Heart left ventricle (tissue), 16 donors: ENCODE measurements around the gene DNAJB1. TPM values are rescaled to one million over a fixed set of nuclear protein-coding genes. Genes with fewer than 3 reads are reported as not detected.

Source experiments
- ATAC-seq, 4 donors: fragments of 200-7000 bp; cut with Tn5 transposase; one replicate each; pipeline ENCODE4 v1.9.1; 2020 to 2022; ENCODE audit warnings: moderate library complexity in 4 of 4, mild to moderate bottlenecking in 3 of 4, moderate number of reproducible peaks in 1 of 4
- DNase-seq, 5 donors: peaks; one replicate each; pipeline ENCODE4 v3.0.0-alpha.2; 2020
- H3K27ac ChIP-seq, 12 donors: fragments of 200-600 bp; sonication (generic) in 4 of 12; one replicate each; pipeline versions ENCODE4 v1.5.0 to v1.8.0; 2016 to 2022; ENCODE audit warnings: mild to moderate bottlenecking in 2 of 12
- H3K27me3 ChIP-seq, 9 donors: fragments of 200-600 bp; sonication (generic) in 2 of 9; one replicate each; pipeline versions ENCODE4 v1.5.1 to v1.8.0; 2016 to 2022; ENCODE audit warnings: mild to moderate bottlenecking in 3 of 9
- H3K36me3 ChIP-seq, 9 donors: fragments of 200-600 bp; sonication (generic) in 2 of 9; one replicate each; pipeline versions ENCODE4 v1.5.0 to v1.8.0; 2018 to 2022; ENCODE audit warnings: mild to moderate bottlenecking in 2 of 9
- H3K4me1 ChIP-seq, 12 donors: fragments of 200-600 bp; sonication (generic) in 4 of 12; one replicate each; pipeline versions ENCODE4 v1.5.0 to v1.8.0; 2016 to 2022; ENCODE audit warnings: mild to moderate bottlenecking in 3 of 12
- H3K4me3 ChIP-seq, 12 donors: fragments of 200-600 bp; sonication (generic) in 4 of 12; one replicate each; pipeline versions ENCODE4 v1.5.0 to v1.8.0; 2017 to 2022; ENCODE audit warnings: mild to moderate bottlenecking in 9 of 12, moderate library complexity in 4 of 12
- H3K9me3 ChIP-seq, 12 donors: fragments of 200-600 bp; sonication (generic) in 4 of 12; one replicate each; pipeline versions ENCODE4 v1.5.0 to v1.8.0; 2016 to 2022; ENCODE audit warnings: mild to moderate bottlenecking in 1 of 12
- CTCF ChIP-seq, 12 donors: fragments of 200-600 bp; sonication (generic) in 4 of 12; IDR thresholded peaks; one replicate each; pipeline versions ENCODE4 v1.5.0 to v1.8.0; 2018 to 2022; ENCODE audit warnings: antibody characterized with exemption in 12 of 12, mild to moderate bottlenecking in 5 of 12
- POLR2A ChIP-seq, 2 donors: fragments of 450-650 bp; IDR thresholded peaks; one replicate each; pipeline ENCODE4 v1.6.1; 2017; ENCODE audit warnings: antibody characterized with exemption in 2 of 2, mild to moderate bottlenecking in 2 of 2, moderate library complexity in 2 of 2
- WGBS, 4 donors: extraction: QIAGEN DNeasy Blood & Tissue Kit in 2 of 4; methylation state at CpG; one replicate each; pipeline versions ENCODE4 v1.1.5 to v1.1.7; 2013 to 2018; 5-methylcytosine and 5-hydroxymethylcytosine counted together
- intact Hi-C, 10 donors: fragments of 100-400 bp; cut with DNase I; formaldehyde crosslinking; loops; one replicate each; pipeline versions ENCODE4 v1.11.1 to v1.14.2; 2022
- microRNA counts, 2 donors: library from miRNA; unstranded; fragments of <30 nt; microRNA quantifications; one replicate each; lab custom pipeline; 2016
- microRNA-seq, 4 donors: library from miRNA; unstranded; fragments of <30 nt; microRNA quantifications; one replicate each; pipeline versions ENCODE4 to v1.2.0, GENCODE V29; 2017 to 2020
- polyA plus RNA-seq, 2 donors: library from polyadenylated mRNA; stranded (reverse); fragments of 200-250 nt; gene quantifications; one replicate each; pipeline ENCODE4 v1.2.3, GENCODE V29; 2013
- total RNA-seq, 9 donors: library from RNA; depleted of rRNA in 2 of 9; stranded (reverse); fragments of >200 nt in 2 of 9; fragmentation: NEBNext Ultra II Directional in 3 of 9; extraction: Animal tissue kit (Norgen Biotek cat#: 25700) in 3 of 9; gene quantifications; one replicate each; pipeline versions ENCODE4 v1.1.0 to v1.2.4, GENCODE V29; 2016 to 2023
- donor health status: ischemic (EF 13 %, LVEDD 7.1; RV severe dilation, severe dysfunction).
- donor health status: healthy with polysubstance abuse.
- donor health status: DM: no; HTN: yes; CAD: no.
- donor health status: DM: no; HTN: no; CAD: no.
- donor health status: ischemic (EF 25% LVEDD 6.9; RV normal size, moderate dysfunction).
- donor health status: ischemic (EF 25% LVEDD 5.7; RV mildly dilated, moderate dysfunction).
- donor health status: healthy.
- donor health status: DM: yes; HTN: yes; CAD: no.
- donor health status: ischemic (EF 35%, LVEDD 5.7; RV mildly dilated, moderate dysfunction).
- donor health status: nonischemic (EF 11% LVEDD 7.7; RV severe dilation, severe dysfunction).
- donor health status: DM: yes; HTN: yes; CAD: no.
- donor health status: PGD.
- donor health status: ischemic (EF 29% LVEDD 5.4; RV normal size, mild dysfunction).
- donor health status: nonischemic (EF 23%, LVEDD 6.1; RV moderate dilation, normal function).

Gene DNAJB1
- total and polyA plus RNA-seq, 11 donors: 27.5 to 70.6 (median 44.8) TPM

GRCh38 chr19:14470031-14470876 lies 47.9 kb downstream of the DNAJB1 start:
- TF ChIP-seq CTCF (IDR thresholded peaks at IDR 0.05): no peak
- TF ChIP-seq POLR2A (IDR thresholded peaks at IDR 0.05): no peak
- ATAC-seq (no peak), DNase-seq (no peak)
- H3K27me3 ChIP-seq: peaks cover 0 to 31% (median 12%) of the 10 kb centered on the region in 9 donors
- no peaks in the 10 kb centered on the region for H3K9me3 ChIP-seq
- WGBS, 4 donors: 83 to 90% (median 85%) methylated on average over 8 to 32 of the region's 32 CpGs
- H3K27ac ChIP-seq: no peak overlapping the region
- no peak overlapping the region for H3K4me3 ChIP-seq
- H3K36me3 ChIP-seq: peaks cover 3 to 64% (median 57%) of the 10 kb centered on the region in 9 donors
- intact Hi-C loops: loop anchor here in 7 of 10 donors (5.0 to 10.0 kb wide), 7 partner anchors 33 to 335 kb away; partner anchors contain the start of genes ASF1B (in 2 of the 7) and PKN1 (in 2 of the 7)
- peaks cover 3 to 35% (median 16%) of the 10 kb centered on the region in 12 donors for H3K4me1 ChIP-seq

GRCh38 chr19:14467816-14468215 lies 50.4 kb downstream of the DNAJB1 start:
- ATAC-seq: no peak
- Histone ChIP-seq H3K9me3 (no peaks in the 10 kb centered on the region), H3K36me3 (peaks cover 3 to 89% (median 82%) of the 10 kb centered on the region in 9 donors), H3K4me1 (peaks cover 0 to 12% (median 9%) of the 10 kb centered on the region in 12 donors), H3K4me3 (no peak overlapping the region), H3K27ac (no peak overlapping the region), H3K27me3 (peaks cover 0 to 7% (median 0%) of the 10 kb centered on the region in 9 donors)
- 75 to 85% (median 83%) methylated on average over 4 to 9 of the region's 9 CpGs for WGBS, 4 donors
- TF ChIP-seq CTCF (IDR thresholded peaks at IDR 0.05) (no peak), POLR2A (IDR thresholded peaks at IDR 0.05) (no peak)
- intact Hi-C loops: loop anchor here in 1 of 10 donors (5.0 kb wide), 1 partner anchor 36 kb away; the partner anchor contains the start of gene PKN1
- no peak for DNase-seq

GRCh38 chr19:14467391-14467790 lies 50.8 kb downstream of the DNAJB1 start:
- Histone ChIP-seq H3K27me3 (peaks cover 0 to 2% (median 0%) of the 10 kb centered on the region in 9 donors), H3K4me3 (no peak overlapping the region), H3K4me1 (peaks cover 0 to 8% (median 5%) of the 10 kb centered on the region in 12 donors), H3K27ac (no peak overlapping the region), H3K36me3 (peaks cover 3 to 93% (median 86%) of the 10 kb centered on the region in 9 donors), H3K9me3 (no peaks in the 10 kb centered on the region)
- 80 to 87% (median 84%) methylated on average over 11 to 12 of the region's 12 CpGs for WGBS, 4 donors
- intact Hi-C loops: loop anchor here in 1 of 10 donors (5.0 kb wide), 1 partner anchor 35 kb away; the partner anchor contains the start of gene PKN1
- no peak for DNase-seq
- ATAC-seq: no peak
- TF ChIP-seq POLR2A (IDR thresholded peaks at IDR 0.05) (no peak), CTCF (IDR thresholded peaks at IDR 0.05) (no peak)

MicroRNAs encoded within 50 kb of the gene (microRNA counts, 767-probe panel; counts per million panel counts)
- 0 to 71.6 counts per million in 2 donors for microRNA hsa-miR-639 (lab: Ali Mortazavi, UCI)

Small RNA genes within 50 kb of the gene (microRNA-seq; reads per million reads assigned to microRNA genes)
- gene MIR639: 0 to 1.2 (median 0.39) reads per million in 4 donors

Other genes starting within 250 kb of the DNAJB1 start
- 10 to 100 TPM; 30.1 to 92.7 (median 45.8) TPM for gene ADGRE5, start 137.0 kb downstream of the DNAJB1 start, total RNA-seq
- 10 to 100 TPM; 10.1 to 48.5 TPM for gene ADGRE5, start 137.0 kb downstream of the DNAJB1 start, polyA plus RNA-seq
- gene DDX39A, start 99.1 kb downstream of the DNAJB1 start, total RNA-seq: 10 to 100 TPM; 18.0 to 44.4 (median 30.2) TPM
- 100 to 1,000 TPM in 1 of 2 donors, 10 to 100 TPM in 1; 42.4 to 109 TPM for gene DDX39A, start 99.1 kb downstream of the DNAJB1 start, polyA plus RNA-seq
- gene PKN1, start 85.1 kb downstream of the DNAJB1 start, total RNA-seq: 100 to 1,000 TPM; 119 to 206 (median 136) TPM
- gene PKN1, start 85.1 kb downstream of the DNAJB1 start, polyA plus RNA-seq: 100 to 1,000 TPM; 109 to 126 TPM
- gene PTGER1, start 43.0 kb downstream of the DNAJB1 start, total RNA-seq: under 1 TPM in 1 of 9 donors, not detected in 8; 0.35 TPM
- gene PTGER1, start 43.0 kb downstream of the DNAJB1 start, polyA plus RNA-seq: under 1 TPM in 1 of 2 donors, not detected in 1; 0.15 TPM
- gene GIPC1, start 22.3 kb downstream of the DNAJB1 start, total RNA-seq: 10 to 100 TPM; 44.9 to 82.7 (median 49.3) TPM
- gene GIPC1, start 22.3 kb downstream of the DNAJB1 start, polyA plus RNA-seq: 10 to 100 TPM; 54.9 to 87.4 TPM
- gene TECR, start 11.2 kb upstream of the DNAJB1 start, total RNA-seq: 10 to 100 TPM; 48.1 to 88.4 (median 71.7) TPM
- 100 to 1,000 TPM in 1 of 2 donors, 10 to 100 TPM in 1; 71.4 to 102 TPM for gene TECR, start 11.2 kb upstream of the DNAJB1 start, polyA plus RNA-seq
- gene NDUFB7, start 53.7 kb upstream of the DNAJB1 start, total RNA-seq: 1,000 to 10,000 TPM in 1 of 9 donors, 100 to 1,000 TPM in 8; 290 to 1,084 (median 402) TPM
- 1,000 to 10,000 TPM in 1 of 2 donors, 100 to 1,000 TPM in 1; 782 to 1,747 TPM for gene NDUFB7, start 53.7 kb upstream of the DNAJB1 start, polyA plus RNA-seq
- under 1 TPM in 1 of 9 donors, not detected in 8; 0.10 TPM for gene CLEC17A, start 64.7 kb upstream of the DNAJB1 start, total RNA-seq
- not detected for gene CLEC17A, start 64.7 kb upstream of the DNAJB1 start, polyA plus RNA-seq
- gene ADGRE3, start 156.4 kb upstream of the DNAJB1 start, total RNA-seq: under 1 TPM in 3 of 9 donors, not detected in 6; 0.25 to 0.59 (median 0.53) TPM
- gene ADGRE3, start 156.4 kb upstream of the DNAJB1 start, polyA plus RNA-seq: not detected
- gene ZNF333, start 171.7 kb upstream of the DNAJB1 start, total RNA-seq: 10 to 100 TPM in 2 of 9 donors, 1 to 10 TPM in 7; 6.7 to 12.1 (median 8.6) TPM
- gene ZNF333, start 171.7 kb upstream of the DNAJB1 start, polyA plus RNA-seq: 1 to 10 TPM; 5.0 to 8.7 TPM